HepG2 (cell line): ENCODE results near the gene TOM1L2. TPM values are rescaled to one million over a fixed set of nuclear protein-coding genes. Genes with fewer than 3 reads are reported as not detected.
A peak's percentile ranks its signal among the peaks of the same experiment; 100 is the strongest.

ENCODE experiments used
- GMEB1 ChIP-seq: sonication (generic); formaldehyde crosslinking; IDR thresholded peaks from 2 replicates; pipeline ENCODE4 v1.5.1; 2020; ENCODE audit warnings: missing genetic modification reagents, mild to moderate bottlenecking, borderline replicate concordance
- KMT2A ChIP-seq: sonication (generic); formaldehyde crosslinking; IDR thresholded peaks from 2 replicates; pipeline ENCODE4 v1.4.0; 2020; ENCODE audit warnings: missing genetic modification reagents
- MIER3 ChIP-seq: IDR thresholded peaks from 2 replicates; pipeline ENCODE4 v1.6.1; 2016; ENCODE audit warnings: missing compliant biosample characterization, borderline replicate concordance
- MTF1 ChIP-seq: sonication (generic); formaldehyde crosslinking; IDR thresholded peaks from 2 replicates; pipeline ENCODE4 v1.5.0; 2020; ENCODE audit warnings: missing genetic modification reagents
- NCOA2 ChIP-seq: sonication (generic); formaldehyde crosslinking; IDR thresholded peaks from 2 replicates; pipeline ENCODE4 v1.8.0; 2022; ENCODE audit warnings: inconsistent platforms
- NR2F6 ChIP-seq, 2 experiments: IDR thresholded peaks; 2 replicates each; pipeline ENCODE4 v1.6.1; 2016; ENCODE audit warnings: antibody characterized with exemption in 1 of 2, mild to moderate bottlenecking in 1 of 2
- RFX5 ChIP-seq: IDR thresholded peaks from 2 replicates; pipeline ENCODE4 v1.6.1; 2011; ENCODE audit warnings: low read depth, low read length, improper control_type of control experiment
- TARDBP ChIP-seq: sonication (generic); formaldehyde crosslinking; IDR thresholded peaks from 2 replicates; pipeline ENCODE4 v1.8.0; 2022; ENCODE audit warnings: mild to moderate bottlenecking, missing genetic modification reagents
- TBL1XR1 ChIP-seq: fragments of 150-350 bp; IDR thresholded peaks from 2 replicates; pipeline ENCODE4 v1.6.1; 2014; ENCODE audit warnings: borderline replicate concordance, low read length; ENCODE audit not compliant: partially characterized antibody
- ZBTB10 ChIP-seq: sonication (generic); formaldehyde crosslinking; IDR thresholded peaks from 2 replicates; pipeline ENCODE4 v1.4.0; 2020; ENCODE audit warnings: missing genetic modification reagents, borderline replicate concordance
- ZNF12 ChIP-seq: sonication (generic); formaldehyde crosslinking; IDR thresholded peaks from 2 replicates; pipeline ENCODE4 v1.5.0; 2020; ENCODE audit warnings: missing genetic modification reagents
- ZNF232 ChIP-seq: sonication (generic); formaldehyde crosslinking; IDR thresholded peaks from 2 replicates; pipeline ENCODE4 v1.4.0; 2020; ENCODE audit warnings: missing genetic modification reagents, borderline replicate concordance
- ZNF33A ChIP-seq: sonication (generic); formaldehyde crosslinking; IDR thresholded peaks from 2 replicates; pipeline ENCODE4 v1.5.1; 2020; ENCODE audit warnings: missing genetic modification reagents, mild to moderate bottlenecking, moderate library complexity, borderline replicate concordance
- ZNF501 ChIP-seq: sonication (generic); formaldehyde crosslinking; IDR thresholded peaks from 2 replicates; pipeline ENCODE4 v1.5.1; 2020; ENCODE audit warnings: mild to moderate bottlenecking, moderate library complexity, missing genetic modification reagents
- ZNF552 ChIP-seq: sonication (generic); formaldehyde crosslinking; IDR thresholded peaks from 2 replicates; pipeline ENCODE4 v1.9.0; 2022; ENCODE audit warnings: missing genetic modification reagents, mild to moderate bottlenecking, borderline replicate concordance
- ZNF563 ChIP-seq: sonication (generic); formaldehyde crosslinking; IDR thresholded peaks from 2 replicates; pipeline ENCODE4 v1.8.0; 2022; ENCODE audit warnings: mild to moderate bottlenecking, moderate library complexity, missing genetic modification reagents
- polyA plus RNA-seq, 8 experiments: library from polyadenylated mRNA; depleted of rRNA in 3 of 8; stranded (reverse) in 7 of 8; unstranded in 1 of 8; fragments of >200 nt; fragmentation: Illumina TruSeq in 4 of 8; extraction: Trizol in 4 of 8; gene quantifications; 2 replicates each; pipeline versions ENCODE4 v1.2.1 to v1.2.3, GENCODE V29; 2011 to 2016; ENCODE audit warnings: low read depth in 4 of 8, missing spikeins in 1 of 8, mixed read lengths in 1 of 8; ENCODE audit not compliant: insufficient read depth in 1 of 8
- total RNA-seq, 5 experiments: library from RNA; depleted of rRNA; stranded (reverse); fragments of >200 nt; fragmentation: Illumina TruSeq; extraction: Trizol; gene quantifications; 2 replicates each; pipeline ENCODE4 v1.2.3, GENCODE V29; 2016; ENCODE audit warnings: low read depth in 1 of 5
- TF ChIP-seq, protein P1 (sequence below): sonication (generic); formaldehyde crosslinking; IDR thresholded peaks from 2 replicates; pipeline ENCODE4 v1.4.0; 2020; ENCODE audit warnings: missing genetic modification reagents
- TF ChIP-seq, protein P2 (sequence below): sonication (generic); formaldehyde crosslinking; IDR thresholded peaks from 2 replicates; pipeline ENCODE4 v1.8.1; 2023; ENCODE audit warnings: mild to moderate bottlenecking, missing genetic modification reagents

TOM1L2 gene
- total and polyA plus RNA-seq, 2 of the 13 experiments (the other 11 are each of a cell fraction or from before 2014, with no cell fraction given) = 4.7 to 7.4 TPM

DNA sequence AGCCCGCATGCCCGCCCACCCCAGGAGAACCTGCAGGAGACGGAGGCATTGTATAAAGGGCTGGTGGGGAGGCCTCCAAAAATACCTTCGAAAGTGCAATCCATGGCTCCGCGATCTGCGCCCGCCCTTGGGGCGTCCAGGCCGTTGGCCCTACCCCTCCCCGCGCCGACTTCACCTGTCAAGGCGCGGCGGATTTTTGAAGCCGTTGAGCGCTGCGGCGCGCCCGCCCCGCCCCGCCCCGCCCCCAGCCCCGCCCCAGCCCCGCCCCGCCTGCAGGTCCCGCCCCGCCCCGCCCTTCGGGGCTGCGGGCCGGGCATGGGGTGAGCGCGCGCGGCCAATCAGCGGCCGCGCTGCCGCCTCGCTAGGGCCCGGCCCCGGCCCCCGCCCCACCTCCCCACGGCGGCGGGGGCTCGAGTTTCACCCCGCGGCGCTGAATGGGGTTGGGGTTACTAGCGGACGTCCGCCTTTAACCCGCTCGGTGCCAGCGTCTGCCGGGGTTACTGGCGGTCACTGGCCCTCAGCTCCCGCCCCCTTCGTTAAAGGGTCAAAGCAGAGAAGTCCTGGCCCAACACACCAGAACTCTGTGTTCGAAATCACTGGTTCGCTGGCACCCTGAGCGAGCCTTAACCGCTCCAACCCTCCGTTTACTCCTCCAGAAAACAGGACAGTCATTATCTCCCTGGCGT, 148.6 kb downstream of the TOM1L2 start (continued):
- TF ChIP-seq, protein P1, sequence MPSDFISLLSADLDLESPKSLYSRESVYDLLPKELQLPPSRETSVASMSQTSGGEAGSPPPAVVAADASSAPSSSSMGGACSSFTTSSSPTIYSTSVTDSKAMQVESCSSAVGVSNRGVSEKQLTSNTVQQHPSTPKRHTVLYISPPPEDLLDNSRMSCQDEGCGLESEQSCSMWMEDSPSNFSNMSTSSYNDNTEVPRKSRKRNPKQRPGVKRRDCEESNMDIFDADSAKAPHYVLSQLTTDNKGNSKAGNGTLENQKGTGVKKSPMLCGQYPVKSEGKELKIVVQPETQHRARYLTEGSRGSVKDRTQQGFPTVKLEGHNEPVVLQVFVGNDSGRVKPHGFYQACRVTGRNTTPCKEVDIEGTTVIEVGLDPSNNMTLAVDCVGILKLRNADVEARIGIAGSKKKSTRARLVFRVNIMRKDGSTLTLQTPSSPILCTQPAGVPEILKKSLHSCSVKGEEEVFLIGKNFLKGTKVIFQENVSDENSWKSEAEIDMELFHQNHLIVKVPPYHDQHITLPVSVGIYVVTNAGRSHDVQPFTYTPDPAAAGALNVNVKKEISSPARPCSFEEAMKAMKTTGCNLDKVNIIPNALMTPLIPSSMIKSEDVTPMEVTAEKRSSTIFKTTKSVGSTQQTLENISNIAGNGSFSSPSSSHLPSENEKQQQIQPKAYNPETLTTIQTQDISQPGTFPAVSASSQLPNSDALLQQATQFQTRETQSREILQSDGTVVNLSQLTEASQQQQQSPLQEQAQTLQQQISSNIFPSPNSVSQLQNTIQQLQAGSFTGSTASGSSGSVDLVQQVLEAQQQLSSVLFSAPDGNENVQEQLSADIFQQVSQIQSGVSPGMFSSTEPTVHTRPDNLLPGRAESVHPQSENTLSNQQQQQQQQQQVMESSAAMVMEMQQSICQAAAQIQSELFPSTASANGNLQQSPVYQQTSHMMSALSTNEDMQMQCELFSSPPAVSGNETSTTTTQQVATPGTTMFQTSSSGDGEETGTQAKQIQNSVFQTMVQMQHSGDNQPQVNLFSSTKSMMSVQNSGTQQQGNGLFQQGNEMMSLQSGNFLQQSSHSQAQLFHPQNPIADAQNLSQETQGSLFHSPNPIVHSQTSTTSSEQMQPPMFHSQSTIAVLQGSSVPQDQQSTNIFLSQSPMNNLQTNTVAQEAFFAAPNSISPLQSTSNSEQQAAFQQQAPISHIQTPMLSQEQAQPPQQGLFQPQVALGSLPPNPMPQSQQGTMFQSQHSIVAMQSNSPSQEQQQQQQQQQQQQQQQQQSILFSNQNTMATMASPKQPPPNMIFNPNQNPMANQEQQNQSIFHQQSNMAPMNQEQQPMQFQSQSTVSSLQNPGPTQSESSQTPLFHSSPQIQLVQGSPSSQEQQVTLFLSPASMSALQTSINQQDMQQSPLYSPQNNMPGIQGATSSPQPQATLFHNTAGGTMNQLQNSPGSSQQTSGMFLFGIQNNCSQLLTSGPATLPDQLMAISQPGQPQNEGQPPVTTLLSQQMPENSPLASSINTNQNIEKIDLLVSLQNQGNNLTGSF (CRISPR knock-in tag) = no peak
- TF ChIP-seq ZNF232 (no peak), GMEB1 (CRISPR knock-in tag) (peak; percentile 26; the same call in 1 of the 2 replicates), ZNF501 (CRISPR knock-in tag) (no peak), ZNF552 (no peak), RFX5 (no peak), ZNF33A (no peak), ZNF12 (CRISPR knock-in tag) (peak; percentile 17; the same call in 1 of the 2 replicates), NR2F6 (IDR thresholded peaks at IDR 0.05) (0 out of 2 replicates have a peak, but pooled peaks have one; percentile 34), NR2F6 (CRISPR knock-in tag; IDR thresholded peaks at IDR 0.05) (peak; percentile 64; the same call in 1 of the 2 replicates), ZNF563 (CRISPR knock-in tag) (no peak), MIER3 (CRISPR knock-in tag) (no peak), KMT2A (CRISPR knock-in tag) (no peak), TBL1XR1 (peak; percentile 82), NCOA2 (CRISPR knock-in tag) (peak; percentile 65; the same call in 1 of the 2 replicates), TARDBP (peak; percentile 57; the same call in 1 of the 2 replicates), ZBTB10 (CRISPR knock-in tag) (0 out of 2 replicates have a peak, but pooled peaks have one; percentile 48), MTF1 (CRISPR knock-in tag) (no peak)
- TF ChIP-seq, protein P2, sequence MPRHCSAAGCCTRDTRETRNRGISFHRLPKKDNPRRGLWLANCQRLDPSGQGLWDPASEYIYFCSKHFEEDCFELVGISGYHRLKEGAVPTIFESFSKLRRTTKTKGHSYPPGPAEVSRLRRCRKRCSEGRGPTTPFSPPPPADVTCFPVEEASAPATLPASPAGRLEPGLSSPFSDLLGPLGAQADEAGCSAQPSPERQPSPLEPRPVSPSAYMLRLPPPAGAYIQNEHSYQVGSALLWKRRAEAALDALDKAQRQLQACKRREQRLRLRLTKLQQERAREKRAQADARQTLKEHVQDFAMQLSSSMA = no peak
